Smooth muscle cell (in vitro differentiated cells): Measurements from ENCODE around the gene MCF2L. TPM values are rescaled to one million over a fixed set of nuclear protein-coding genes. Genes with fewer than 3 reads are reported as not detected.

Experiments
- DNase-seq: peaks from one replicate; lab custom pipeline; 2025; ENCODE audit not compliant: unreplicated experiment; lab: John Stamatoyannopoulos, UW
- H2AFZ ChIP-seq: fragments of 200-600 bp; sonication (generic); 2 replicates; pipeline ENCODE4 v1.6.0; 2016; ENCODE audit warnings: antibody characterized with exemption, low read depth, mild to moderate bottlenecking
- H3F3A ChIP-seq: fragments of 200-600 bp; sonication (generic); 2 replicates; pipeline ENCODE4 v1.6.0; 2017; ENCODE audit warnings: antibody characterized with exemption, low read depth
- H3K27ac ChIP-seq: fragments of 200-600 bp; sonication (generic); 2 replicates; pipeline ENCODE4 v1.5.1; 2016; ENCODE audit warnings: low read depth, mild to moderate bottlenecking
- H3K27me3 ChIP-seq: fragments of 200-600 bp; sonication (generic); 2 replicates; pipeline ENCODE4 v1.6.1; 2016; ENCODE audit warnings: low read depth, mild to moderate bottlenecking
- H3K36me3 ChIP-seq: fragments of 200-600 bp; sonication (generic); 2 replicates; pipeline ENCODE4 v1.5.1; 2016; ENCODE audit warnings: low read depth
- H3K4me1 ChIP-seq: fragments of 200-600 bp; sonication (generic); 2 replicates; pipeline ENCODE4 v1.5.1; 2016; ENCODE audit warnings: low read depth
- H3K4me2 ChIP-seq: fragments of 200-600 bp; sonication (generic); 2 replicates; pipeline ENCODE4 v1.6.0; 2016; ENCODE audit warnings: mild to moderate bottlenecking
- H3K4me3 ChIP-seq: fragments of 200-600 bp; sonication (generic); 2 replicates; pipeline ENCODE4 v1.5.1; 2016; ENCODE audit warnings: mild to moderate bottlenecking
- H3K79me2 ChIP-seq: fragments of 200-600 bp; sonication (generic); 2 replicates; pipeline ENCODE4 v1.6.0; 2016; ENCODE audit warnings: low read depth, mild to moderate bottlenecking
- H3K9ac ChIP-seq: fragments of 200-600 bp; sonication (generic); 2 replicates; pipeline ENCODE4 v1.6.0; 2016; ENCODE audit warnings: low read depth
- H3K9me3 ChIP-seq: fragments of 200-600 bp; sonication (generic); replicated peaks from 2 replicates; pipeline ENCODE4 v1.5.1; 2016; ENCODE audit warnings: low read depth
- H4K20me1 ChIP-seq: fragments of 200-600 bp; sonication (generic); 2 replicates; pipeline ENCODE4 v1.6.0; 2016; ENCODE audit warnings: low read depth
- CTCF ChIP-seq: fragments of 200-600 bp; sonication (generic); IDR thresholded peaks from 2 replicates; pipeline ENCODE4 v1.5.1; 2017; ENCODE audit warnings: borderline replicate concordance, mild to moderate bottlenecking, antibody characterized with exemption; ENCODE audit not compliant: insufficient read depth, poor library complexity, severe bottlenecking
- whole genome bisulfite sequencing: methylation state at CpG from one replicate; pipeline ENCODE4 v1.1.7; 2016; ENCODE audit warnings: low lambda C conversion rate; 5-methylcytosine and 5-hydroxymethylcytosine counted together
- polyA plus RNA-seq: library from polyadenylated mRNA; unstranded; fragments of >200 nt; fragmentation: Nextera tagmentation; extraction: Ambion mirVana; gene quantifications from 2 replicates; pipeline ENCODE4 v1.2.1, GENCODE V29; 2016
- total RNA-seq: library from RNA; depleted of rRNA; stranded (reverse); fragments of >200 nt; gene quantifications from 2 replicates; pipeline ENCODE4 v1.2.3, GENCODE V29; 2014

MCF2L gene
- total and polyA plus RNA-seq, 2 experiments from 2014 or later = 0.54 to 7.6 TPM

- no peaks in the 10 kb centered on the region for H3K27me3 ChIP-seq
- WGBS = 67% methylated on average over 27 of the region's 27 CpGs
- TF ChIP-seq CTCF = no peak
- DNase-seq = no peak
- H4K20me1 ChIP-seq = no peaks in the 10 kb centered on the region
- no peaks in the 10 kb centered on the region for H3K36me3 ChIP-seq
- no peak overlapping the region for H3K4me3 ChIP-seq
- H3K79me2 ChIP-seq = no peaks in the 10 kb centered on the region
- H3K27ac ChIP-seq = no peak overlapping the region
- no peaks in the 10 kb centered on the region for H3F3A ChIP-seq
- H3K9me3 ChIP-seq = no peaks in the 10 kb centered on the region
- no peak overlapping the region for H2AFZ ChIP-seq
- no peaks in the 10 kb centered on the region for H3K4me1 ChIP-seq
- H3K9ac ChIP-seq = no peak overlapping the region
- no peak overlapping the region for H3K4me2 ChIP-seq
These were observed 14.6 kb downstream of the MCF2L start for GRCh38 chr13:112983428-112984196.

- TF ChIP-seq CTCF = no peak
- H2AFZ ChIP-seq = no peak overlapping the region
- WGBS = 88% methylated on average over 10 of the region's 11 CpGs
- no peak for DNase-seq
- H3K79me2 ChIP-seq = no peaks in the 10 kb centered on the region
- H3K4me1 ChIP-seq = no peaks in the 10 kb centered on the region
- H3K27ac ChIP-seq = no peak overlapping the region
- H3K4me2 ChIP-seq = no peak overlapping the region
- no peak overlapping the region for H3K9ac ChIP-seq
- no peaks in the 10 kb centered on the region for H3F3A ChIP-seq
- H3K27me3 ChIP-seq = no peaks in the 10 kb centered on the region
- H3K36me3 ChIP-seq = no peaks in the 10 kb centered on the region
- no peak overlapping the region for H3K4me3 ChIP-seq
- no peaks in the 10 kb centered on the region for H3K9me3 ChIP-seq
- no peaks in the 10 kb centered on the region for H4K20me1 ChIP-seq
These were observed 15.5 kb downstream of the MCF2L start for GRCh38 chr13:112984501-112984900.

- H3K27me3 ChIP-seq = no peaks in the 10 kb centered on the region
- H4K20me1 ChIP-seq = no peaks in the 10 kb centered on the region
- H2AFZ ChIP-seq = no peak overlapping the region
- TF ChIP-seq CTCF = no peak
- H3K36me3 ChIP-seq = no peaks in the 10 kb centered on the region
- H3K9me3 ChIP-seq = no peaks in the 10 kb centered on the region
- H3K79me2 ChIP-seq = no peaks in the 10 kb centered on the region
- no peak overlapping the region for H3K27ac ChIP-seq
- 90% methylated on average over 30 of the region's 30 CpGs for WGBS
- no peaks in the 10 kb centered on the region for H3K4me1 ChIP-seq
- no peak overlapping the region for H3K9ac ChIP-seq
- DNase-seq = no peak
- H3F3A ChIP-seq = no peaks in the 10 kb centered on the region
- H3K4me2 ChIP-seq = no peak overlapping the region
- no peak overlapping the region for H3K4me3 ChIP-seq
These were observed 16.2 kb downstream of the MCF2L start for GRCh38 chr13:112984954-112985802.
